HL-60 (cell line): ENCODE data around the gene OR2C3.
A peak's percentile ranks its signal among the peaks of the same experiment; 100 is the strongest.
"Not testable (repeated sequence)": the region's sequence is repeated elsewhere in the genome, so short reads cannot be mapped to it uniquely, and the experiment has no call there.

Source experiments
- DNase-seq, 2 experiments: peaks; one replicate each; pipeline ENCODE4 v3.0.0-alpha.2; 2010 to 2020; ENCODE audit warnings: low read depth in 1 of 2, low spot score in 1 of 2
- H3K27ac ChIP-seq: fragments of 250-450 bp; sonication (Bioruptor Pico); replicated peaks from 2 replicates; pipeline ENCODE4 v1.5.1; 2020; ENCODE audit warnings: mild to moderate bottlenecking, moderate library complexity
- H3K27me3 ChIP-seq: fragments of 250-450 bp; sonication (Bioruptor Pico); 2 replicates; pipeline ENCODE4 v1.5.1; 2021; ENCODE audit warnings: mild to moderate bottlenecking, moderate library complexity; ENCODE audit not compliant: insufficient read depth, poor library complexity, severe bottlenecking
- H3K4me3 ChIP-seq: replicated peaks from 2 replicates; pipeline ENCODE4 v1.5.1; 2011; ENCODE audit warnings: mild to moderate bottlenecking, control low read depth, low read length; ENCODE audit not compliant: insufficient read depth
- CTCF ChIP-seq: IDR thresholded peaks from one replicate; pipeline ENCODE4 v1.5.1; 2011; ENCODE audit warnings: low read length, control low read depth, inconsistent platforms; ENCODE audit not compliant: insufficient read depth
- GABPA ChIP-seq: IDR thresholded peaks from 2 replicates; pipeline ENCODE4 v1.6.1; 2012; ENCODE audit warnings: low read depth
- POLR2AphosphoS5 ChIP-seq: IDR thresholded peaks from 2 replicates; pipeline ENCODE4 v1.6.1; 2012; ENCODE audit warnings: low read depth
- REST ChIP-seq: IDR thresholded peaks from 2 replicates; pipeline ENCODE4 v1.6.1; 2012; ENCODE audit warnings: low read depth; ENCODE audit not compliant: insufficient replicate concordance
- SPI1 ChIP-seq: IDR thresholded peaks from 2 replicates; pipeline ENCODE4 v1.6.1; 2012; ENCODE audit warnings: low read depth, mild to moderate bottlenecking, borderline replicate concordance

OR2C3 gene

GRCh38 chr1:247529771-247530355 is 6.4 kb downstream of the OR2C3 start:
- no peaks in the 10 kb centered on the region for H3K27me3 ChIP-seq
- TF ChIP-seq POLR2AphosphoS5 (no peak), REST (no peak), CTCF (no peak), GABPA (no peak), SPI1 (peak; percentile 50; the same call in 1 of the 2 replicates)
- peak in 1 of 2 experiments; percentile 22 for DNase-seq
- no peak overlapping the region for H3K4me3 ChIP-seq
- no peak overlapping the region for H3K27ac ChIP-seq

GRCh38 chr1:247528812-247529474 is 7.3 kb downstream of the OR2C3 start:
- TF ChIP-seq SPI1 (no peak), CTCF (no peak), GABPA (no peak), REST (no peak)
- H3K4me3 ChIP-seq: no peak overlapping the region
- H3K27me3 ChIP-seq: no peaks in the 10 kb centered on the region
- no peak overlapping the region for H3K27ac ChIP-seq
- no peak for DNase-seq

- not testable (repeated sequence) for DNase-seq, H3K4me3 ChIP-seq, H3K27me3 ChIP-seq, H3K27ac ChIP-seq
Observed at GRCh38 chr1:247521886-247522285, 14.4 kb downstream of the OR2C3 start.

- no peaks in the 10 kb centered on the region for H3K27me3 ChIP-seq
- H3K27ac ChIP-seq: no peak overlapping the region
- TF ChIP-seq SPI1: no peak
- no peak for TF ChIP-seq CTCF
- TF ChIP-seq GABPA: no peak
- TF ChIP-seq POLR2AphosphoS5: no peak
- no peak for TF ChIP-seq REST
- DNase-seq: no peak
- no peak overlapping the region for H3K4me3 ChIP-seq
Observed at GRCh38 chr1:247518613-247518891, 17.7 kb downstream of the OR2C3 start.
